GM10847 (cell line): Measurements from ENCODE around the gene CTCFL.

Source experiments
- POLR2A ChIP-seq: IDR thresholded peaks from 2 replicates; pipeline ENCODE4 v1.6.1; 2011; ENCODE audit not compliant: insufficient read length; ENCODE audit errors: extremely low read depth

Gene CTCFL

DNA sequence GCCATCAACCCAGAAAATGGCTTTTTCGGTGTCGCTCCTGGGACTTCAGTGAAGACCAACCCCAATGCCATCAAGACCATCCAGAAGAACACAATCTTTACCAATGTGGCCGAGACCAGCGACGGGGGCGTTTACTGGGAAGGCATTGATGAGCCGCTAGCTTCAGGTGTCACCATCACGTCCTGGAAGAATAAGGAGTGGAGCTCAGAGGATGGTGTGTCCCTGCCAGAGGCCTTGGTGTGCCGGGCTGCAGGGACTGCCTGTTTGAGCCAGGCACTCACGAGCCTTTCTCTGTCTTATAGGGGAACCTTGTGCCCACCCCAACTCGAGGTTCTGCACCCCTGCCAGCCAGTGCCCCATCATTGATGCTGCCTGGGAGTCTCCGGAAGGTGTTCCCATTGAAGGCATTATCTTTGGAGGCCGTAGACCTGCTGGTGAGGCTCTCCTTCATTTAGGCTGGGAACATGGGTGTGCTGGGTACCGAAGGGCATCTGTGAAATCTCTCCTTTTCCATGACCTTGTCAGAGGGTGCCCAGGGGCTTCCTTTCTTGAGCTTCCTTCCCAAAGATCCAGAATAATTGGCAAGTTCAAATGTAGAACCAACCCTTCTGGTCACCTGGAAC lies 39.4 kb upstream of the CTCFL start:
- TF ChIP-seq POLR2A = no peak

GRCh38 chr20:57563522-57563921 lies 38.6 kb upstream of the CTCFL start:
- TF ChIP-seq POLR2A = no peak

GRCh38 chr20:57562541-57563465 lies 37.9 kb upstream of the CTCFL start:
- TF ChIP-seq POLR2A = no peak

- no peak for TF ChIP-seq POLR2A
Measured at GRCh38 chr20:57561356-57562279, 36.7 kb upstream of the CTCFL start.

- no peak for TF ChIP-seq POLR2A
Measured at GRCh38 chr20:57560554-57561355, 35.8 kb upstream of the CTCFL start, which contains the start of gene PCK1. TSS of gene PCK1 (plus strand) at chr20:57561110. CDS start at chr20:57561412, 302 bp downstream.

GRCh38 chr20:57559658-57560553 lies 35.0 kb upstream of the CTCFL start:
- no peak for TF ChIP-seq POLR2A

- TF ChIP-seq POLR2A = no peak
Measured at GRCh38 chr20:57559289-57559634, 34.3 kb upstream of the CTCFL start.

DNA sequence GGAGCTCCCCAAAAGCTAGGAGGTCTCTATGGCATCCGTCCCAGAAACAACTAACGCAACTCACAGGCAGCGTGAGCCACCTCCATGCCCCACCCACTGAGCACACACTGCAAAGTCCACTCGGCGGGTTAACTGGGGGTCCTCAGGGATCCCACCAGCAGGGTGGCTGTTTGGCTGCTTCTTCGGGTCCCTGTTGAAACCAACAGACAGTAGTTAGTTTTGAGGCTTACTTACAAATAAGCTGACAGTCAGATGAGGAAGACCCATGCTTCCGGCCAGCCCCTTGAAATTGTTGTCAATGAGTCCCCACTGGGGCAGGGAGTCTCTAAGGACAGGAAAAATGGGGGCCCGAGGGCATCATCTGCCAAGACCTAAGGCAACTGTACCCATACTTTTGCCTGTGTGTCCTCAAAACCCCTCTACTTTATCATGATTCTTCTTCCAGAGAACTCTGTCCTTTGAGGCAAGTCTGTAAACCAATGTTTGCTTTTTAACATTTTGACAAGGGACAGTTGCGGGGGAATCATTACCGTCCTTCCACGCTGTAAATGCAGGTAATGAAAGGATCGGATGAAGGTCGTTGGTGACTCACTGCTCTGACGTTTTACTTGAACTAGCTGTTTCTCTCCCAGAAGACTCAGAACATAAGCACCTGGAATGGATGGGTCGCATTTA lies 33.8 kb upstream of the CTCFL start:
- TF ChIP-seq POLR2A = no peak

- TF ChIP-seq POLR2A = no peak
Measured at GRCh38 chr20:57557926-57558613, 33.1 kb upstream of the CTCFL start.

- no peak for TF ChIP-seq POLR2A
Measured at GRCh38 chr20:57556980-57557274, 32.0 kb upstream of the CTCFL start.

DNA sequence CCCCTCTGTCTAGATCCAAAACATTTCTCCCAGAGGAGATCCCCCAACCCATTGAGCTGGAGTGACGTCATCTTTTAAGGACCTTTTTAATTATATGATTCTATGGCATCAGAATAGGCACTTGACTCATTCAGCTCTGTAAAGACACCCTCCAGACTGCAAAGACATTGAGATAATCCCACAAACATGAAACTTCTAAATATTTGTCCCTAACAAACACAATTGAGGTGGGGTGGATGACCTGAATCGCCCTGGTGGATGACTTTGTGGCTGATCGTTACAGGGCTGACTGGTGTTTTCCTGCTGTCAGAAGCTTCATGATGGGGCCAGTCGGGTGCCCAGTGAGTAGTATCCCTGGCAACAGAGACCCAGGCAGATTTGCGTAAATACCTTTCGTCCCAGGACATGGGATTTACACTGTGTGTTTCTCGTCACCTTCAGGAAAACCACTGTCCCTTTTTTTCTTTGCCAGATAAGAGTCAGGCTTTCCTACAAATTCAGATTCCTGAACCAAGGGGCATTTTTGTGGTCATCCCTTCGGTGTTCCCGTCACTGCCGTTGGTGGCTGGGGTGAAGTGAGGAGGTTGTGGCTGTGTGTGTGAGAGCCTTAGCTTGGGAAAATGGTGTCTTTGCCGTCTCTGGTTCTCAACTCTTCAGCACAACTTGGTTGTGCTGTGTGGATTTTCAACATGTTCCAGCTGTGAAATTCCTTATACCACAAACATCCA lies 30.7 kb upstream of the CTCFL start:
- no peak for TF ChIP-seq POLR2A

- TF ChIP-seq POLR2A = no peak
Measured at GRCh38 chr20:57553376-57554018, 28.6 kb upstream of the CTCFL start.

- no peak for TF ChIP-seq POLR2A
Measured at GRCh38 chr20:57552471-57552870, 27.5 kb upstream of the CTCFL start.
